CD1c-positive myeloid dendritic cell (primary cell): Measurements from ENCODE around the gene LAMA3.

Experiments
- DNase-seq: peaks from one replicate; pipeline ENCODE4 v3.0.0-alpha.2; 2016; ENCODE audit errors: extremely low spot score

The LAMA3 gene

GRCh38 chr18:23668731-23669130 lies 20.5 kb upstream of the LAMA3 start:
- DNase-seq, result no peak

GRCh38 chr18:23669202-23669766 lies 20.0 kb upstream of the LAMA3 start:
- no peak for DNase-seq

GRCh38 chr18:23669804-23670405 lies 19.3 kb upstream of the LAMA3 start:
- DNase-seq, result no peak

- no peak for DNase-seq
Observed at GRCh38 chr18:23671564-23671963, 17.7 kb upstream of the LAMA3 start.

GRCh38 chr18:23673725-23674124 lies 15.5 kb upstream of the LAMA3 start:
- no peak for DNase-seq

- DNase-seq, result no peak
Observed at GRCh38 chr18:23675236-23675635, 14.0 kb upstream of the LAMA3 start.

GRCh38 chr18:23675896-23676295 lies 13.4 kb upstream of the LAMA3 start:
- no peak for DNase-seq

- DNase-seq, result no peak
Observed at GRCh38 chr18:23682045-23682444, 7.2 kb upstream of the LAMA3 start.

GRCh38 chr18:23682472-23682871 lies 6.8 kb upstream of the LAMA3 start:
- DNase-seq, result no peak

GRCh38 chr18:23683155-23683554 lies 6.1 kb upstream of the LAMA3 start:
- DNase-seq, result no peak

- DNase-seq, result no peak
Observed at GRCh38 chr18:23683671-23684070, 5.6 kb upstream of the LAMA3 start.

- DNase-seq, result no peak
Observed at GRCh38 chr18:23684515-23685197, 4.6 kb upstream of the LAMA3 start.

GRCh38 chr18:23688528-23688927 lies 725 bp upstream of the LAMA3 start:
- no peak for DNase-seq

GRCh38 chr18:23689616-23690504 lies 607 bp downstream of the LAMA3 start:
- DNase-seq, result no peak

- no peak for DNase-seq
Observed at GRCh38 chr18:23690505-23691068, 1.3 kb downstream of the LAMA3 start.

GRCh38 chr18:23693846-23694245 lies 4.6 kb downstream of the LAMA3 start:
- DNase-seq, result no peak

- no peak for DNase-seq
Observed at GRCh38 chr18:23694637-23695430, 5.6 kb downstream of the LAMA3 start.

GRCh38 chr18:23701017-23701416 lies 11.8 kb downstream of the LAMA3 start:
- no peak for DNase-seq

- no peak for DNase-seq
Observed at GRCh38 chr18:23701544-23702064, 12.4 kb downstream of the LAMA3 start.

GRCh38 chr18:23702606-23703005 lies 13.4 kb downstream of the LAMA3 start:
- DNase-seq, result no peak
